HL-60 (cell line): Measurements from ENCODE around the gene ASXL1.
"Not testable (repeated sequence)": the region's sequence is repeated elsewhere in the genome, so short reads cannot be mapped to it uniquely, and the experiment has no call there.

ENCODE experiments used
- TF ChIP-seq, protein P1 (sequence below): IDR thresholded peaks from one replicate; pipeline ENCODE4 v1.5.1; 2011; ENCODE audit warnings: low read length, control low read depth, inconsistent platforms; ENCODE audit not compliant: insufficient read depth
- TF ChIP-seq, protein P2 (sequence below): IDR thresholded peaks from 2 replicates; pipeline ENCODE4 v1.6.1; 2012; ENCODE audit warnings: low read depth; ENCODE audit not compliant: insufficient replicate concordance

DNA sequence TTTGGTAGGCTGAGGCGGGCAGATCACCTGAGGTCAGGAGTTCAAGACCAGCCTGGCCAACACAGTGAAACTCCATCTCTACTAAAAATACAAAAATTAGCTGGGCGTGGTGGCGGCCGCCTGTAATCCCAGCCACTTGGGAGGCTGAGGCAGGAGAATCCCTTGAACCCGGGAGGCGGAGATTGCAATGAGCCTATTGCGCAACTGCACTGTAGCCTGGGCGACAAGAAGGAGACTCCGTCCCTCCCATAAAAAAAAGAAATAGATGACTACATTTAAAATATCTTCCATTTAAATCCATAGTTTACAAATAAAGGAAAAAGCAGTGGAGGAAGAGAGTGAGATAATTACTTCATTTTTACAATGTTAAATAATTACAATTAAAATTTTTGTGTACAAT lies 21.9 kb downstream of the ASXL1 start:
- TF ChIP-seq, protein P1, sequence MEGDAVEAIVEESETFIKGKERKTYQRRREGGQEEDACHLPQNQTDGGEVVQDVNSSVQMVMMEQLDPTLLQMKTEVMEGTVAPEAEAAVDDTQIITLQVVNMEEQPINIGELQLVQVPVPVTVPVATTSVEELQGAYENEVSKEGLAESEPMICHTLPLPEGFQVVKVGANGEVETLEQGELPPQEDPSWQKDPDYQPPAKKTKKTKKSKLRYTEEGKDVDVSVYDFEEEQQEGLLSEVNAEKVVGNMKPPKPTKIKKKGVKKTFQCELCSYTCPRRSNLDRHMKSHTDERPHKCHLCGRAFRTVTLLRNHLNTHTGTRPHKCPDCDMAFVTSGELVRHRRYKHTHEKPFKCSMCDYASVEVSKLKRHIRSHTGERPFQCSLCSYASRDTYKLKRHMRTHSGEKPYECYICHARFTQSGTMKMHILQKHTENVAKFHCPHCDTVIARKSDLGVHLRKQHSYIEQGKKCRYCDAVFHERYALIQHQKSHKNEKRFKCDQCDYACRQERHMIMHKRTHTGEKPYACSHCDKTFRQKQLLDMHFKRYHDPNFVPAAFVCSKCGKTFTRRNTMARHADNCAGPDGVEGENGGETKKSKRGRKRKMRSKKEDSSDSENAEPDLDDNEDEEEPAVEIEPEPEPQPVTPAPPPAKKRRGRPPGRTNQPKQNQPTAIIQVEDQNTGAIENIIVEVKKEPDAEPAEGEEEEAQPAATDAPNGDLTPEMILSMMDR: not testable (repeated sequence)
- TF ChIP-seq, protein P2, sequence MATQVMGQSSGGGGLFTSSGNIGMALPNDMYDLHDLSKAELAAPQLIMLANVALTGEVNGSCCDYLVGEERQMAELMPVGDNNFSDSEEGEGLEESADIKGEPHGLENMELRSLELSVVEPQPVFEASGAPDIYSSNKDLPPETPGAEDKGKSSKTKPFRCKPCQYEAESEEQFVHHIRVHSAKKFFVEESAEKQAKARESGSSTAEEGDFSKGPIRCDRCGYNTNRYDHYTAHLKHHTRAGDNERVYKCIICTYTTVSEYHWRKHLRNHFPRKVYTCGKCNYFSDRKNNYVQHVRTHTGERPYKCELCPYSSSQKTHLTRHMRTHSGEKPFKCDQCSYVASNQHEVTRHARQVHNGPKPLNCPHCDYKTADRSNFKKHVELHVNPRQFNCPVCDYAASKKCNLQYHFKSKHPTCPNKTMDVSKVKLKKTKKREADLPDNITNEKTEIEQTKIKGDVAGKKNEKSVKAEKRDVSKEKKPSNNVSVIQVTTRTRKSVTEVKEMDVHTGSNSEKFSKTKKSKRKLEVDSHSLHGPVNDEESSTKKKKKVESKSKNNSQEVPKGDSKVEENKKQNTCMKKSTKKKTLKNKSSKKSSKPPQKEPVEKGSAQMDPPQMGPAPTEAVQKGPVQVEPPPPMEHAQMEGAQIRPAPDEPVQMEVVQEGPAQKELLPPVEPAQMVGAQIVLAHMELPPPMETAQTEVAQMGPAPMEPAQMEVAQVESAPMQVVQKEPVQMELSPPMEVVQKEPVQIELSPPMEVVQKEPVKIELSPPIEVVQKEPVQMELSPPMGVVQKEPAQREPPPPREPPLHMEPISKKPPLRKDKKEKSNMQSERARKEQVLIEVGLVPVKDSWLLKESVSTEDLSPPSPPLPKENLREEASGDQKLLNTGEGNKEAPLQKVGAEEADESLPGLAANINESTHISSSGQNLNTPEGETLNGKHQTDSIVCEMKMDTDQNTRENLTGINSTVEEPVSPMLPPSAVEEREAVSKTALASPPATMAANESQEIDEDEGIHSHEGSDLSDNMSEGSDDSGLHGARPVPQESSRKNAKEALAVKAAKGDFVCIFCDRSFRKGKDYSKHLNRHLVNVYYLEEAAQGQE: not testable (repeated sequence)
